Tibial artery (tissue), 4 donors: ENCODE measurements around the gene HGS.

Experiments used
- DNase-seq, 2 donors: peaks; one replicate each; pipeline ENCODE4 v3.0.0-alpha.2; 2019
- H3K27ac ChIP-seq, 2 donors: fragments of 200-600 bp; sonication (generic) in 1 of 2; 1 replicate in 1 of 2; 2 replicates in 1 of 2; pipeline ENCODE4 v1.5.1; 2018 to 2019; ENCODE audit warnings: mild to moderate bottlenecking in 1 of 2
- H3K27me3 ChIP-seq, 2 donors: fragments of 200-600 bp; sonication (generic) in 1 of 2; one replicate each; pipeline versions ENCODE4 v1.5.1 to v1.6.0; 2016 to 2019
- H3K36me3 ChIP-seq, 3 donors: fragments of 200-600 bp; sonication (generic) in 2 of 3; one replicate each; pipeline ENCODE4 v1.5.1; 2016 to 2019; ENCODE audit warnings: mild to moderate bottlenecking in 2 of 3
- H3K4me1 ChIP-seq, 4 donors: fragments of 200-600 bp; sonication (generic) in 2 of 4; 1 replicate in 3 of 4; 2 replicates in 1 of 4; pipeline ENCODE4 v1.5.1; 2016 to 2019
- H3K4me3 ChIP-seq, 2 donors: fragments of 200-600 bp; sonication (generic) in 1 of 2; 1 replicate in 1 of 2; 2 replicates in 1 of 2; pipeline ENCODE4 v1.5.1; 2018 to 2019; ENCODE audit warnings: mild to moderate bottlenecking in 2 of 2
- H3K9me3 ChIP-seq, 3 donors: fragments of 200-600 bp; sonication (generic) in 1 of 3; one replicate each; pipeline ENCODE4 v1.5.1; 2016 to 2019
- CTCF ChIP-seq, 2 experiments: fragments of 200-600 bp in 1 of 2; fragments of 450-650 bp in 1 of 2; IDR thresholded peaks; one replicate each; pipeline ENCODE4 v1.5.1; 2017 to 2019; ENCODE audit warnings: antibody characterized with exemption in 2 of 2, mild to moderate bottlenecking in 1 of 2, moderate library complexity in 1 of 2
- intact Hi-C: fragments of 100-400 bp; cut with DNase I; formaldehyde crosslinking; loops from one replicate; pipeline ENCODE4 v1.15.0; 2023; ENCODE audit warnings: low total_unique reads

The HGS gene

GRCh38 chr17:81741049-81741593, 57.3 kb downstream of the HGS start:
- no peak overlapping the region for H3K4me3 ChIP-seq
- peaks cover 0 to 37% of the 10 kb centered on the region in 2 donors for H3K27me3 ChIP-seq
- TF ChIP-seq CTCF (IDR thresholded peaks at IDR 0.05), result no peak
- no peaks in the 10 kb centered on the region for H3K36me3 ChIP-seq
- intact Hi-C loops, result no loop called here
- no peak for DNase-seq
- H3K27ac ChIP-seq, result no peak overlapping the region
- H3K9me3 ChIP-seq, result no peaks in the 10 kb centered on the region
- peaks cover 0 to 6% (median 0%) of the 10 kb centered on the region in 4 donors for H3K4me1 ChIP-seq

GRCh38 chr17:81741594-81742452, 58.0 kb downstream of the HGS start:
- Histone ChIP-seq H3K27ac (no peak overlapping the region), H3K36me3 (no peaks in the 10 kb centered on the region), H3K4me1 (peaks cover 0 to 5% (median 0%) of the 10 kb centered on the region in 4 donors), H3K9me3 (no peaks in the 10 kb centered on the region), H3K27me3 (peaks cover 0 to 35% of the 10 kb centered on the region in 2 donors), H3K4me3 (no peak overlapping the region)
- no peak for DNase-seq
- intact Hi-C loops, result no loop called here
- no peak for TF ChIP-seq CTCF (IDR thresholded peaks at IDR 0.05)
